Progenitor cell of endocrine pancreas (in vitro differentiated cells): ENCODE measurements around the gene PDE11A. TPM values are rescaled to one million over a fixed set of nuclear protein-coding genes. Genes with fewer than 3 reads are reported as not detected.

ENCODE experiments used
- DNase-seq: peaks from one replicate; pipeline ENCODE4 v3.0.0; 2021; ENCODE audit warnings: low spot score; ENCODE audit not compliant: unreplicated experiment
- H3K27ac Mint-ChIP-seq: 2 replicates; pipeline ENCODE4 v1.8.0; 2021; ENCODE audit warnings: mild to moderate bottlenecking, moderate library complexity, mixed read lengths
- H3K27me3 Mint-ChIP-seq: 2 replicates; pipeline ENCODE4 v1.8.0; 2021; ENCODE audit warnings: mixed read lengths
- H3K36me3 Mint-ChIP-seq: 2 replicates; pipeline ENCODE4 v1.8.0; 2022; ENCODE audit warnings: mixed read lengths; ENCODE audit not compliant: insufficient read depth
- H3K4me1 Mint-ChIP-seq: 2 replicates; pipeline ENCODE4 v1.8.0; 2021; ENCODE audit warnings: low read depth, mixed read lengths
- H3K4me3 Mint-ChIP-seq: 2 replicates; pipeline ENCODE4 v1.8.0; 2021; ENCODE audit warnings: low read depth, mild to moderate bottlenecking, moderate library complexity, mixed read lengths
- H3K9me3 Mint-ChIP-seq: 2 replicates; pipeline ENCODE4 v1.8.0; 2021; ENCODE audit warnings: low read depth, mixed read lengths
- total RNA-seq: library from RNA; stranded (reverse); gene quantifications from 2 replicates; pipeline ENCODE4 v1.2.1, GENCODE V29; 2021
- TF ChIP-seq, protein P1 (sequence below): fragments of 200-600 bp; sonication (generic); IDR thresholded peaks from one replicate; pipeline ENCODE4 v1.5.0; 2021; ENCODE audit warnings: antibody characterized with exemption, mild to moderate bottlenecking; ENCODE audit not compliant: unreplicated experiment

Gene PDE11A
- total RNA-seq, 1 donor from 2014 or later: 54.8 TPM

GRCh38 chr2:177998006-177998405 is 74.6 kb downstream of the PDE11A start:
- H3K27me3 Mint-ChIP-seq: no peaks in the 10 kb centered on the region
- no peaks in the 10 kb centered on the region for H3K9me3 Mint-ChIP-seq
- H3K4me1 Mint-ChIP-seq: no peaks in the 10 kb centered on the region
- no peak overlapping the region for H3K27ac Mint-ChIP-seq
- H3K4me3 Mint-ChIP-seq: no peak overlapping the region
- no peaks in the 10 kb centered on the region for H3K36me3 Mint-ChIP-seq
- no peak for DNase-seq
- TF ChIP-seq, protein P1, sequence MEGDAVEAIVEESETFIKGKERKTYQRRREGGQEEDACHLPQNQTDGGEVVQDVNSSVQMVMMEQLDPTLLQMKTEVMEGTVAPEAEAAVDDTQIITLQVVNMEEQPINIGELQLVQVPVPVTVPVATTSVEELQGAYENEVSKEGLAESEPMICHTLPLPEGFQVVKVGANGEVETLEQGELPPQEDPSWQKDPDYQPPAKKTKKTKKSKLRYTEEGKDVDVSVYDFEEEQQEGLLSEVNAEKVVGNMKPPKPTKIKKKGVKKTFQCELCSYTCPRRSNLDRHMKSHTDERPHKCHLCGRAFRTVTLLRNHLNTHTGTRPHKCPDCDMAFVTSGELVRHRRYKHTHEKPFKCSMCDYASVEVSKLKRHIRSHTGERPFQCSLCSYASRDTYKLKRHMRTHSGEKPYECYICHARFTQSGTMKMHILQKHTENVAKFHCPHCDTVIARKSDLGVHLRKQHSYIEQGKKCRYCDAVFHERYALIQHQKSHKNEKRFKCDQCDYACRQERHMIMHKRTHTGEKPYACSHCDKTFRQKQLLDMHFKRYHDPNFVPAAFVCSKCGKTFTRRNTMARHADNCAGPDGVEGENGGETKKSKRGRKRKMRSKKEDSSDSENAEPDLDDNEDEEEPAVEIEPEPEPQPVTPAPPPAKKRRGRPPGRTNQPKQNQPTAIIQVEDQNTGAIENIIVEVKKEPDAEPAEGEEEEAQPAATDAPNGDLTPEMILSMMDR: no peak

DNA sequence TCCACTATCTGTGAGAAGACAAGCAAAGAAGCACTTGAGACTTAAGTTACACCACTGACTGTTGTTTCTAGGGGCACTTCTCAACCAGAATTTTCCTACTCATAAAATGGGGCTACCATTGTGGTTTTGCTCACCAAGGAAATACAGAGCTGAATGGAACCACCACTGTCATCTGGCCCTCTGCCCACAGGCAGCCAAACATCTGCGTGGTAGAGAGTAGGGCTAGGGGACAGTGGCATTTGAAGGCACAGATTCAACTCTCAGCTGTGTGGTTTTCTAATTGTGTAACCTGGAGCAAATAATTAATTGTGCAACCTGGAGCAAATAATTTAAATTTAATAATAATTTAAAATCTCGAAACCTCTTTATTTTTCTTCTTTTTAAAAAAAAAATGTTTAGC is 79.6 kb downstream of the PDE11A start:
- Mint-ChIP-seq H3K36me3 (no peaks in the 10 kb centered on the region), H3K27me3 (no peaks in the 10 kb centered on the region), H3K27ac (no peak overlapping the region), H3K4me1 (no peaks in the 10 kb centered on the region), H3K9me3 (no peaks in the 10 kb centered on the region), H3K4me3 (no peak overlapping the region)
- DNase-seq: no peak
- TF ChIP-seq, protein P1: no peak

- no peaks in the 10 kb centered on the region for H3K9me3 Mint-ChIP-seq
- no peak overlapping the region for H3K27ac Mint-ChIP-seq
- TF ChIP-seq, protein P1: no peak
- no peaks in the 10 kb centered on the region for H3K4me1 Mint-ChIP-seq
- no peaks in the 10 kb centered on the region for H3K27me3 Mint-ChIP-seq
- no peak overlapping the region for H3K4me3 Mint-ChIP-seq
- DNase-seq: no peak
- no peaks in the 10 kb centered on the region for H3K36me3 Mint-ChIP-seq
Measured at GRCh38 chr2:177989029-177989885, 83.3 kb downstream of the PDE11A start.

- Mint-ChIP-seq H3K9me3 (no peaks in the 10 kb centered on the region), H3K27ac (no peak overlapping the region), H3K27me3 (no peaks in the 10 kb centered on the region), H3K4me3 (no peak overlapping the region), H3K36me3 (no peaks in the 10 kb centered on the region), H3K4me1 (no peaks in the 10 kb centered on the region)
- no peak for DNase-seq
- TF ChIP-seq, protein P1: no peak
Measured at GRCh38 chr2:177984749-177985148, 87.8 kb downstream of the PDE11A start.

DNA sequence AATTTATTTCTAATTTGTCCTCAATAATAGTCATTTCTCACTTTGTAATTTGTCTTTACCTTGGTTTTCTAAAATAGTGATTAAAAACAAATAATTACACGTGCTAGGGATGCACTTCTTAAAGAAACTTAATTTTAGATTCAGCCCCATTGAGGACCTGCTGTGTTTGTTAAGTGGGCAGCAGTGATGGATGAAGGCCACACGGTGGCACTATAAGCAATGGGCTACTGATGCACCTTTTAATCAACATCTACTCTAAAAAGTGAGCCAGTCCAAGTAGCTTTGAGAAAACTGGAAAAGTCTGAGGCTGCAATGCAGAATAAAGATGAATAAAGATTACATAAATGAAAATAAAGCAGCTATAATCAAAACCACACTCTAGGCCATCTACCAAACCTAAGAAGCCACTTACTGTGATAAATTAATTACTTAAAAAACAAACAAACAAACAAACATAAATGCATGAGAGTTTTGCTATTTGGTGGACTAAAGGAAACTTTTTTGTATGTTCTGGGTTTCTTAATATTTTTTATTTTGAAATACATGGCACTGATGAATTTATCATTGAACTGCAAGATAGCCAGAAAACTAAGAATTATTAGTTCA is 89.3 kb downstream of the PDE11A start:
- DNase-seq: no peak

More for the DNA sequence above, 89.3 kb downstream of the PDE11A start:
- Mint-ChIP-seq H3K27ac (no peak overlapping the region), H3K4me3 (no peak overlapping the region), H3K9me3 (no peaks in the 10 kb centered on the region), H3K36me3 (no peaks in the 10 kb centered on the region), H3K27me3 (no peaks in the 10 kb centered on the region), H3K4me1 (no peaks in the 10 kb centered on the region)
- TF ChIP-seq, protein P1: peak; percentile 88
